HG03025 (cell line): ENCODE results near the gene C16orf95.

Experiments used
- ATAC-seq: cut with Tn5 transposase; IDR thresholded peaks from one replicate; pipeline ENCODE4 v1.9.1; 2021; ENCODE audit warnings: mild to moderate bottlenecking, moderate library complexity; ENCODE audit not compliant: unreplicated experiment, low FRiP score

C16orf95 gene

DNA sequence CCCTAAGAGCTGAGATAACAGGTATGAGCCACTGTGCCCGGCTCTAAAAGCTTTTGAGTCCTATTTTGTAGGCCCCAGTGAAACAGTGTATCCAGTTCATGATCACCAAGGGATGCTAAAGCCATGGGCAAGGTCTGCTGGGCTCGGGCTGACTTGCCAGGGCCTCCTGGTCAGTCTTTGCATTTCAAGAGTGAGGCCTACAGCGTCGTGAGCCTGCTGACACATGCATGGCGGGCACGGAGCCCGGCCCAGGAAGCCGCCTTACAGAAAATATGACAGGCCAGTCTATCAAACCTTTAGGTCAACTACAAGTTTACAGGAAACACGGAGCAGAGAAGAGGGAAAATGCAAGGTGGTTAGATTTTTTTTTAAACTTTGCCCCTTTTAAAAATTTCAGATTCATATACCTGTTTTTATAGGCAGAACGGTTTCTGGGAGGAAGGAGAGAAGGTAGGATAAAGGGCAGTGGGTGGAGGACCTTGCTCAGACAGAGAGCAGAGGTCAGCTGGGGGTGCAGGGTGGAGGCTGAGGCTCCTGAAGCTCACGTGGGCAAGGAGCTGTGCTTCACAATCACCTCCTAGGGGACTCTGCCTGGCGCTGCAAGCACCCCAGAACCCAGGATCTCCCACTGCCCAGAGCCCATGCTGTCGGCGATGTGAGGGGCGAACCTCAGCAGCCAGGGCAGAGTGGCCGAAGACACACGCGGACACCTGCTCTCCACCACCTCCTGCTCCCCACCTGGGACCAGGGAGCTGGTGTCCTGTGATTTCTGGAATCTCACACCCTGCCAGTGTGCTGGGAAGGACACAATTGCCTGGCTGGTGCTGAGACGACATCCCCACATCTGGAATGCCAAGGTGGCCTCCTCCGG, 21.3 kb downstream of the C16orf95 start:
- no peak for ATAC-seq

DNA sequence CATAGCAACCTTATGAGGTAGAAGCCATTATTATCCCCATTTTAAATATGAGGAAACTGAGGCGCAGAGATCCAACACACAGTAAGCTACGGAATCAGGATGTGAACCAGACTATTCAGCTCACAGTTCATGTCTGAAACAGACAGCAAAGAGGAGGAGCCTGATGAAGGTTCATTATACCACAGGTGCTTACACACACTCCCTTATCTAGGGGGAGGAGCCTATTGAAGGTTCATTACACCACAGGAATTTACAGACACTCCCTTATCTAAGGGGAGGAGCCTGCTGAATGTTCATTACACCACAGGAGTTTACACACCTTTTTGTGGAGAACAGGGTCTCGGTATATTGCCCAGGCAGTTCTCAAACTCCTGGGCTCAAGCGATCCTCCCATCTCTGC, 21.9 kb downstream of the C16orf95 start:
- no peak for ATAC-seq

DNA sequence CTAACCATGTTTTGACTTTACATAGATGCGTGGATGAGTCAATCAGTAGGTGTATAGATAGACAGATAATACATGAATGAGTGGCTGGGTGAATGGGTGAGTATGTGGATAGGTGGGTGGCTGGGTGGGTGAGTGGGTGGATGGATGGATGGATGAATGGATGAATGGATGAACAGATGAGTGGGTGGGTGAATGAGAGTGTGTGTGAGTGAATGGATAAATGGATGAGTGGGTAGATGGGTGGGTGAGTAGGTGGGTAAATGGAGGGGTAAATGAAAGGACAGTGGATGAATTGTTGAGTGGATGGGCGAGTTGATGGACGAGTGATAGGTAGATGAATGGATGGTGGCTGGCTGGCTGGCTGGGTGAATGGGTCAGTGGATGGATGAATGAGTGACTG, 23.2 kb downstream of the C16orf95 start:
- no peak for ATAC-seq

DNA sequence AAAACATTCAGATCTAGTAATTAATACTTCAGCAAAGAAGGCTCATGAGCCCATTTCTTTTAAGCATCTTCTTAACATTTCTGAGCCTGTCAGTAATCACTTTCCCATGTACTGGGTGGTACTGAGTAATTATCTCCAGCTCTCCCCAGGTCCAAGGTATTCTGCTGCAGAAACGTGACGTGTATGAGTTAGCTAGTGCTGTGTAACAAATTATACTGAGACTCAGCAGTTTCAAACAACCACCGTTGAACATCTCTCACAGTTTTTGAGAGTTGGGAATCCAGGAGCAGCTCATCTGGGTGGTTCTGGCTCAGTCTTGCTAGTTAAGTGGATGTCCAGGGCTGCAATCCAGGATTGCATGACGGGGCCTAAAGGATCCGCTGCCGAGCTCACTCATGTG, 25.2 kb downstream of the C16orf95 start:
- no peak for ATAC-seq

DNA sequence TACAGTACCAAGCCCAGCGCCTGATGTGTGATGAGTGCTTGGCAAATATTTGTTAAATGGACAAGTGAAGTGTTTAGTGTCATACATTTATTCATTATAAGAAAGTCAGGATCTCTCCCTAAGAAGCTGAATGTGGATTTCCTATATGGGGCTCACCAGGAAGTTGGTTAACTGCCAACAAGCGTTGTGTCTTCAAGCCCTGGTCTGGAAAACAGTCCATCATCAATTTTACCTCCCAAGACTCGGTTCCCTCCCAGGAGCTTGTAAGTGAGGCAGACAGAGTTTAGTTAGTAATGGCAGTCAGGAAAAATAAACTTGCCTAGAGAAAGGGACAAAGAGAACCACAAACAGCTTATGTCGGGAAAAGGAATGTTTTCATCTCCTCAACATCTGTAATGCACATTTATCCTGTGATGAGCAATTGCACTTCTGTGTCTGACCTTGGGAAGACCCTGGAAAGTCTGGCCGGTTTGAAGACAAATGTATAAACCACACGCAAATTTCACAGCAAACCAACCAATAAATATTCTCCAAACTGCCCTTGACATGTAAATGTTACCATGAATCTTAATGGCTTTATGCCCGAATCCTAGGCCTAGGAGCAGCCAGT, 28.3 kb downstream of the C16orf95 start:
- no peak for ATAC-seq

DNA sequence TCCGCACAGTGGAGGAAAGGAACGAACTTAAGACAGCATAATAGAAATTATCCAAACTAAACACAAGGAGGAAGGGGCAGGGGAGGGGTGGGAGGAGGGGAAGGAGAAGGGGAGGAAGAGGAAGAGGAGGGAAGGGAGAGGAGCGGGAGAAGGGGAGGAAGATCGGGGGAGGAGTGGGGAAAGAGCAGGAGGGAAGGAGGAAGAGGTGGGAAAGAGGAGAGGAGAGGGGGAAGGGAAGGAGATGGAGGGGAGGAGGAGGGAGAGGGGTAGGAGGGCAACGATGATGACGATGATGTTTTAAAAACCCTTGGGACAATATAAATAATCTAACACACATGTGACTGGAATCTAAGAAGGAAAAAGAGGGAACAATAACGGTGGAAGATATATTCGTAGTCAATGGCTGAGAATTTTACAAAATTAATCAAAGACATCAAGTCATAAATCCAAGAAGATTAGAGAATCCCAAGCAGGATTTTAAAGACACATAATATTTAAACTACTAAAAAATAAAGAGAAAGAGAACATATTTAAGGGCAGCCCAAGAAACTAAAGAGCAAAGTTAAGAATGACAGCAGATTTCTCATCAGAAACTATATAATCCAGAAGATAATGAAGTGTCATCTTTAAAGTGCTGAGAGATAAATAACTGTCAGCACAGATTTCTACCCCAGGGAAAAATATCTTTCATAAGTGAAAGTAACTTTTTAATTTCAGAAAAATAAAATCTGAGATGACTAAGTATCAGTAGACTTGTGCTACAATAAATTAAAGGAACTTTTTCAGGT, 30.2 kb downstream of the C16orf95 start:
- no peak for ATAC-seq

DNA sequence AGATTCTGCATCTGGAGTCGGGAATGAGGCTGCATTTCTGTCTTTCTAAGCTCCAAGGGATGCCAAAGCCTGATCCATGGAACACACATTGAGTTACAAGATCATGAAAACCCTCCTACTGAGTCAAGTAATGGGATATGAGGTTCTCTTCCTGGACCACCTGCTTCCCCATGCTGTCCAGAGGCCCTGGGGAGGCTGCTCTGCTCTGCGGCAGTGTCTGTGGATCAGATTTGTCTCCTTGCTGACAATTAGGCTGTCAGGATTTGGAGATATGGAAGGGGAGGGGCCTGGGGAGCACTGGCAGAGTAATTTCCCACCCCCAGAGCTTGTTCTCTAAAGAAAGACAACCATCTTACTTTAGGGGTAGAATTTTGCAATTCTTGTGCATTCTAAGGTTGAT, 33.0 kb downstream of the C16orf95 start:
- ATAC-seq, result no peak

DNA sequence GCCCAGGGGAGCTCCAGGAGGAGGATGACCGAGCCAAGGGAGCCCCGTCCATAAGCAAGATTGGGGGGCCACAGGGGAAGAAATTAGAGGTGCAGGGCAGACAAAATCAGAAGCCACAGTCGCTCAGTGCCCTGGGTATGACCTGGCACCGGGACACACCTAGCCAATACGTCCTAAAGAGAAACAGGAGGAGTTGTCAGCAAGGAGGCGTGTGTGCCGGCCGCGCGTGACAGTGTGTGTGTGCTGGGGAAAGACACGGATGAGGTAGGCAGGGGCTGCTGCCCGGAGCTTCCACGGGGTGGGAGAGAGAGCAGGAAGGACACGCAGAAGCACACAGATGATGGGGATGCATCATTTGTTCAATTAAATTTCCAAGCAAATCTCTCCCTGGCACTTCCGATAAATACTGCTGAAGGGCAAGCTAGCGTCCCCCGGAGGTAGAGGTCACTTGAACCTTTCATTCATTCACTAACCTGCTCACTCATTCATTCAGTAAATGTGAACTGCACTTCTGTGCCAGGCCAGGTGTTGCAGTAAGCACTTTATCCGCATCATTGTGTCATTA, 38.0 kb downstream of the C16orf95 start:
- no peak for ATAC-seq

DNA sequence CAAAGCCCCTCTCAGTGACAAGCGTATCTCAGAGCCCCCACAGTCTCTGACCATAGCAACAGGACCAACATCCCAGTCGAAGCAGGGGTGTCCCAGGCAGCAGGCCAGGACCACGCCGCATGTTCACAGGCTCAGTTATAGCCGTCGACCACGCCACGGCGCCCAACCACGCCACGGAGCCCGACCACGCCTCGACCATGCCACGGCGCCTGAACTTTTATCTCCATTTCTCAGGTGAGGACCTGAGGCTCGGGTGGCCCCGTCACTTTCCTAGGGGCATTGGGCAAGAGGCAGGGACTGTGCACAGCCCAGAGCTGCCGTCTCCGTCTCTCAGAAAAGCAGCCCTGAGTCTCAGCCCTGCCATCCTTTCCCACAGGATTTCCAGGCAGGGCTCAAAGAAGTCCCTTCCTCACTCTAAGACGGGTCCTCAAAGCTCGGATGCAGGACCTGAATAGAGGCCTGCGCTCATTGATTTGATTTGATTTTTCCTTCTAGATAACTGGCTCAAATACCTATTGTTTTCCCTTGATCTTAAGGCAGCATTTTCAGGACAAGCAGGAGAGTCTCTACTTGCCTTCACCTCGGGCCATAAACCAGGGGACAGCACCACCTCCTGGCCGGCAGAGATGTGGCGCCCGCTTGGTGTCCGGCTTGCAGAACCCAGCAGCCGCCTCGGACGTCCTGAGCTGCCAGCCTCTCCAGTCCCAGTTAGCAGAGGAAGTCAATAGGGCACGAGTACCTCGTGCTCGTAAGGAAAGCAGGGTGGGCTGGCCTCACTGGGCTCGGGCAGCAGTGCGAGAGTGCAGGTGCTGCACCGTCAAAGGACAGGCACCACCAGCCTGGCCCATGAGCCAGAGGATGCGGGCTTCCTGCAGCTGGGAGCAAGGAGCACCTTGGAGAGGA, 38.8 kb downstream of the C16orf95 start:
- ATAC-seq, result no peak

DNA sequence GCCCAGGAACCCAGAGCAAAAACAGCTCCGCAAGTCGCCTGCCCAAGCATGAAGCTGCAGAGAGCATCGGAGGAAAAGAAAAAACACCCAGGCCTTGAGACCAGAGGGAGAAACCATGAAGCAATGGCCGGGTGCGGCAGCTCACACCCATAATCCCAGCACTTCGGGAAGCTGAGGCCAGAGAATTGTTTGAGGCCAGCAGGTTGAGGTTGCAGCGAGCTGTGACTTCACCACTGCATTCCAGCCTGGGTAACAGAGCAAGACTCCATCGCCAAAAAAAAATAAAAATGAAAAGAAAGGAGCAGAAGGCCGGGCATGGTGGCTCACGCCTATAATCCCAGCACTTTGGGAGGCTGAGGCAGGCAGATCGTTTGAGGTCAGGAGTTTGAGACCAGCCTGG, 40.3 kb downstream of the C16orf95 start:
- ATAC-seq, result no peak

DNA sequence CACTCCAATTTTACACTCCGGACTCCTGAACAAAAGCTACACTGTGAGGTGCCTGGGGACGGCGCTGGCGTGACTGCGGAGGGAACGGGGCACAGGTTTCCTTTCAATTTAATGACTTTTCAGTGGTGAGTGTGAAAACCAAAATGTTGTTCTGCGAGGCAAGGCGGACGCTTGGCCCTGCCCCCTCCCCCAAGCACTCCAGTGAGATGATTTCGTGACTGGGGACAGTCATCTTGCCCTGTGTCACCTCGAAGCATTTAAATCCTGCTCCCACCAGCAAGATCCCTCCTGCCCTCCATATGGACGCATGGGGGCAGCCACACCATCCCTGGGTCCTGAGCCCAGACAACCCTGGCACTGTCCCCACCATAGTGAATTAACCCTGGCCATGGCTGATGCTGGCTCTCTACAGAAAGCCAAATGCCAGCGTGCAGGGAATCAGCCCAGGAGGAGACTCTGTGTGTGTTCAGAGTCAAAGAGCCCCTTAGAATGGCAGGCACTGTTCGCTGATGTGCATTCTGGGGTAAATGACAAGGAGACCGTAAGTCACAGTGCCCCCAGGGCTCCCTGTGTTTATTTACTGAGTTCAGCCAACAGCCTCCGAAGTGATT, 41.0 kb downstream of the C16orf95 start:
- no peak for ATAC-seq

DNA sequence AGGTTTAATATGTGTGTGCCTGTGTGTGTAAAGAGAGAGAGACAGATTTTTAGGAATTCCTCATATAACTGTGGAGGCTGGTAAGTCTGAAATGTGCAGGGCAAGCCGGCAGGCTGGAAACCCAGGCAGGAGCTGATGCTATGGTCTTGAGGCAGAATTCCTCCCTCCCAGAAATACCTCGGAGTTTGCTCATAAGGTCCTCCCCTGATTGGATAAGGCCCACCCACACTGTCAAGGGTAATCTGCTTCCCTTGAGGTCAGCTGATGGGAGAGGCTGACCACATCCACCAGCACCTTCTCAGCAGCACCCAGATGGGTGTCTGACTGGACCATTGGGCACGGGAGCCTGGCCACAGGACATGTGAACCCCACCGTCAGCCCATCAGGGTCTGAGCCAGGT, 42.4 kb downstream of the C16orf95 start:
- no peak for ATAC-seq

DNA sequence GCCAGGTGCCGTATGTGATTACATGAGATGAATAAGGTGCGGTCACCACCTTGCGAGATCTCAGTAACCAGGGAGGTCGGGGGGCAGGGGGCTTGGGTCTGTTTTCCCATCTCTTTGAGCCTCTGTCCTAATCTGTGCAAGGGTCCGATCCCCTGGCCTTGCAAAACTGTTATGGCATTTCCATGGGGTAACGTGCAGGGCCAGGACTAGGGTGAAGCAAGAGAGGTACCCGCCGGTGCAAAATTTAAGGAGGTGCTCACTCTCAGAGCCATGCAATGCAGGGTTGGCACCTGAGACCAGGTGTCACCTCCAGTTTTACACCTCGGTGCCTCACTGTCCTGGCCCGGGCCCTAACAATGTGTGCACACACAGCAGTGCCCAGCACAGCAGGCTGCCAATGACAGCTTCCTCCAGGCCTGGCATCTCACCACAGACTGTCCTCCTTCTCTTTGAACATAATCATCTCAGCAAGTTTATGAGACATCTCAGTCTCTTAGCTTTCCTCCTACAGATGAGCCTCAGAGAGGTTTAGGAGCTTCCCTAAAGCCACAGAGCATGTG, 43.6 kb downstream of the C16orf95 start:
- no peak for ATAC-seq

DNA sequence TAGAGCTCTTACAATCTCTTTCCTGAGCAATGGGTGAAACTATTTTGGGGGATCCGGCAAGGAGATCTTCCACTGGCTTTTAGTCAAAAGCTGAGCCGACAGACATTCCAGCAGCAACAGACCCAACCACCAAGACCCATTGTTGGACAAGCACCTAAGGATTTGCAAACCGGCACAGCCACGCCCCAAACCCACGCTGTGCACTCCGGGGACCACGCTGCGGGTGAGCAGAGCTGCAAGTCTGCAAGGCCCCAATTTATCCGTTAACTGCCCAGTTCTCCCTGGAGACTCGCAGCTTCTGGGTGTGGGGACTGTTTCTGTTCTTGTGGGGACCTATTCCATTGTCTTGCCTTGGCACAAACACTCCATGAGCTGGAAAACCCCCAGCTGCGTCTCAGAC, 45.9 kb downstream of the C16orf95 start:
- ATAC-seq, result no peak

DNA sequence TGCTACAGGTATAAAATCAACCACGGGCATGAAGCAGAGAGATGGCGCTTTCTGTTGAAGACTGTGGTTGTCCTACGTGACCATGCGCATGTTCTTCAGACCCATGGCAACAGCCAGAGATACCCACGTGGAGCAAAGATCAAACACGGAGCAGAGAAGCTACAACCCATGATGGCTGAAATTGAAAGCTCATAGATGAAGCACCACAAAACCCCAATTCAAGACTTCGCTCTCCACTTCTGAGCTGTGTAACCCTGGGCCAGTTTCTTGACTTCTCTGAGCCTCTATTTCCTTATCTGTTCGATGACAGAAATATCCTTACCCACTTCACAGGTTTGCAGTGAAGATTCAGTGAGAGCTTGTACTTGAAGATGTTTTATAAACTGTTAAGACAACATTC, 49.6 kb downstream of the C16orf95 start:
- no peak for ATAC-seq

DNA sequence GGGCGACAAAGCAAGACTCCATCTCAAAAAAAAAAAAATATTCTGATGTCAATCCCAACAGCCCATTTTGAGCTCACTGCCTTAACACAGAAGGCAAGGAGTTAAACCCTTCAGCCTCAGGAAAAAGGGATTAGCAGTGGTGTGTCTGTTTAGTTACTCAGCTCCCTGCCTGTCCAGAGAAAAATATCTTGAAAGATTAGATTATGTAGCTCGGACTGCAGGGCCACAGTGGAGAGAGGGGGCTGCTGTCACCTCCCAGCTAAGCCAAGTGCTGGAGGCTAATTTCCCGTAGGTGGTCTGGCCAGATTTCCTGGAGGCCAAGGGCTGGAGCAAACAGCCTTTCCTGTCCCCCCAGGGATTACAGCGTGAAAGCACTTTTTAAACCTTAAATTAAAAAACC, 50.3 kb downstream of the C16orf95 start:
- ATAC-seq, result no peak

DNA sequence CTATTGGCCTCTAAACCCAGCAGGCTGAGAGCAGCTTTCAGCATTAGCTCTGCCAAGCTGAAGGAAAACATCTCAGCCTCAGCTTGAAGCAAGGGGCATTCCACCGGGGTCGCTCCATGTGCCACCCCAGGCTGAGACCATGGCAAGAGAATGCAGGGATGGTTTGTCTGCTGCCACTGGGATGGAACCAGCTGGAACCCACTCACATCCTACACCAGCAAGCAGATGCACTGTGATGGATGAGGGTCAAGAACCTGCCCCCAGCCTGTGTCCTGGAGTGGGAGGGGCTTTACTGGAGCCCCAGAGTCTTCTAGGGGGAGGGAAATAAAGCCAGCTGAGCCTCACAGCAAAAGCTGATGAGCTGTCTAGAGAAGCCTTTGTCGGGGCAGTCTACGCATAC, 51.9 kb downstream of the C16orf95 start:
- no peak for ATAC-seq

DNA sequence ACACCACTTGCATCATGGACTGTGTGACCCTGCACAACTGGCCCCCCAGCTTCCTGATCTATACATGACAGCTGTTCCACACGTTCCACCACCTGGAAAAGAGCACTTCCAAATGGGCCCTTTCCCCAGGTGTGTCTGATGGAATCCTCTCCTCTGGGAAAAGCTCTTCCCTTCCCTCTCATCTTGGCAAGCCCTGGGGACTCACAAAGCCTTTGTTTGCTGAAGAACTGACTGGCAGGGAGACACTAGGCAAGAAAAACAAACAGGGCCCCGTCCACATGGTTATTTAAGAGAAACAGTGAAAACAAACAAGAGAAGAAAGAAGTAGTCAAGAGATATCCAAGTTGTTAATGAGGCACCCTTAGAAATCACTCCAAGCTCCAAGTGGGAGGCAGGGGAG, 52.6 kb downstream of the C16orf95 start:
- no peak for ATAC-seq

DNA sequence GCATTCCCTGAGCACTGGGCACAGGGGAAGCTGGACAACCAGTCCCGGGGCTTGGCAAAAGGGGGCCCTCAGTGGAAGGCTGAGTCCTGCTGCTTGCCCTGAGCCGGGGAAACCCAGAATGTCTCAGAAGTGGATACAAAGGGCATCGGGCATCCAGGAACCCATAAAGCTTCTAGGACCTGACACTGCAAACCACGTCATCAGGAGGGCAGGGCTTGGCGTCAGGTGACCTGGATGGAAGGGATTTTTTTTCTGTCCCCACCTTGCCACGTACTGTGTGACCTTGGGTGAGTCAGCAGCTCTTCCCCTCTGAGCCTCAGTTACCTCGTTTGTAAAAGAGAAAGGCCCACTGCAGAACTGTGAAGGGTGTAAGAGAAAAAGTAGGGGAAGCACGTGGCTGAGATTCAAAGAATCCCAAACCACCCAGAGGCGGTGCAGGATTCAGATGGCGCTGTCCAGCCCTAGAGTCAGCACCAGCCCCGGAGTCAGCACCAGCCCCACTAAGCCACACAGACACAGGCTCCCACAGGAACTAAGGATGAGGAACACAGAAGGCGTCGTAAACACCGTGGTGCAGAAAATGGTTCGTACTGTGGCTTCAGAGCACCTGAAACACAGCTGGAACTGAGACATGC, 53.7 kb downstream of the C16orf95 start:
- no peak for ATAC-seq
